Endothelial cell of umbilical vein (primary cell): ENCODE data around the gene LAMC2. TPM values are rescaled to one million over a fixed set of nuclear protein-coding genes. Genes with fewer than 3 reads are reported as not detected.

Source experiments
- BruUV-seq: library from RNA; stranded (reverse); fragments of 400-500 nt; replicated peaks from 2 replicates; lab custom pipeline; 2021; lab: Mats Ljungman, UMichigan
- CTCF ChIA-PET: fragments of 300-600, 350-600 bp; sonication (Branson Sonifier 250); formaldehyde crosslinking; loops from one replicate; lab custom pipeline; 2021; ENCODE audit warnings: antibody characterized with exemption, inconsistent platforms; lab: Charles Lee
- POLR2A ChIA-PET: fragments of 300-600, 350-600 bp; sonication (Branson Sonifier 250); formaldehyde crosslinking; loops from one replicate; lab custom pipeline; 2021; ENCODE audit warnings: antibody characterized with exemption, inconsistent platforms; lab: Charles Lee
- DNase-seq: peaks from one replicate; pipeline ENCODE4 v3.0.0-alpha.2; 2011; ENCODE audit warnings: low read depth, low spot score
- FAIRE-seq: peaks from 2 replicates; lab custom pipeline; 2011; peaks lifted over from hg19 to GRCh38; lab: Jason Lieb, UNC
- H2AFZ ChIP-seq: 2 replicates; pipeline ENCODE4 v1.6.0; 2012; ENCODE audit warnings: low read depth, low read length, control low read depth, inconsistent platforms
- H3K27ac ChIP-seq: 2 replicates; pipeline ENCODE4 v1.5.1; 2011; ENCODE audit warnings: low read depth, mild to moderate bottlenecking, control low read depth, low read length, moderate library complexity; ENCODE audit not compliant: insufficient read depth
- H3K27me3 ChIP-seq, 2 experiments: 2 replicates each; pipeline versions ENCODE4 v1.6.0 to v1.6.1; 2011; ENCODE audit warnings: low read length in 2 of 2, mixed read lengths in 1 of 2; ENCODE audit not compliant: control insufficient read depth in 2 of 2, insufficient read depth in 2 of 2
- H3K36me3 ChIP-seq, 2 experiments: 2 replicates in 1 of 2; 3 replicates in 1 of 2; pipeline ENCODE4 v1.5.1; 2011; ENCODE audit warnings: low read length in 2 of 2, mild to moderate bottlenecking in 1 of 2, moderate library complexity in 1 of 2; ENCODE audit not compliant: control insufficient read depth in 2 of 2, insufficient read depth in 2 of 2; ENCODE audit errors: extremely low read depth in 1 of 2
- H3K4me1 ChIP-seq: 3 replicates; pipeline ENCODE4 v1.5.1; 2011; ENCODE audit warnings: mild to moderate bottlenecking, low read length; ENCODE audit not compliant: control insufficient read depth, insufficient read depth; ENCODE audit errors: extremely low read depth
- H3K4me2 ChIP-seq: 2 replicates; pipeline ENCODE4 v1.6.1; 2011; ENCODE audit warnings: low read length, control low read depth, mixed read lengths; ENCODE audit not compliant: insufficient read depth
- H3K4me3 ChIP-seq, 3 experiments: fragments of 200-600 bp in 1 of 3; sonication (generic), shearing (Covaris generic) in 1 of 3; replicated peaks in 1 of 3; 2 replicates each; pipeline ENCODE4 v1.5.1; 2011 to 2016; ENCODE audit warnings: control low read depth in 3 of 3, low read length in 3 of 3, mild to moderate bottlenecking in 2 of 3, inconsistent platforms in 1 of 3, low read depth in 1 of 3, moderate library complexity in 1 of 3; ENCODE audit not compliant: insufficient read depth in 1 of 3
- H3K79me2 ChIP-seq: 2 replicates; pipeline ENCODE4 v1.6.0; 2012; ENCODE audit warnings: low read length, inconsistent platforms; ENCODE audit not compliant: control insufficient read depth, insufficient read depth
- H3K9ac ChIP-seq: replicated peaks from 2 replicates; pipeline ENCODE3; 2011; ENCODE audit warnings: low read length, control low read depth; ENCODE audit not compliant: insufficient read depth; ENCODE audit errors: extremely low read depth
- H3K9me1 ChIP-seq: replicated peaks from 3 replicates; pipeline ENCODE4 v1.6.0; 2011; ENCODE audit warnings: mild to moderate bottlenecking, low read length; ENCODE audit not compliant: control insufficient read depth, insufficient read depth; ENCODE audit errors: extremely low read depth
- H3K9me3 ChIP-seq: replicated peaks from 2 replicates; pipeline ENCODE4 v1.5.1; 2012; ENCODE audit warnings: low read length, inconsistent platforms; ENCODE audit not compliant: control insufficient read depth, insufficient read depth
- H4K20me1 ChIP-seq: replicated peaks from 2 replicates; pipeline ENCODE3; 2011; ENCODE audit warnings: mild to moderate bottlenecking, low read length; ENCODE audit not compliant: control insufficient read depth, insufficient read depth; ENCODE audit errors: extremely low read depth
- CTCF ChIP-seq, 2 donors: IDR thresholded peaks; 1 replicate in 1 of 2; 2 replicates in 1 of 2; pipeline ENCODE4 v1.5.1; 2011; ENCODE audit warnings: low read length in 2 of 2, mild to moderate bottlenecking in 2 of 2, moderate library complexity in 2 of 2, control low read depth in 1 of 2, inconsistent platforms in 1 of 2, low read depth in 1 of 2; ENCODE audit not compliant: insufficient read depth in 1 of 2; ENCODE audit errors: extremely low read depth in 1 of 2
- EZH2 ChIP-seq: IDR thresholded peaks from 2 replicates; pipeline ENCODE4 v1.6.1; 2012; ENCODE audit warnings: borderline replicate concordance, low read depth, mild to moderate bottlenecking, moderate library complexity, low read length, inconsistent platforms; ENCODE audit not compliant: severe bottlenecking
- FOS ChIP-seq: IDR thresholded peaks from 2 replicates; pipeline ENCODE4 v1.6.1; 2011; ENCODE audit warnings: mild to moderate bottlenecking, low read length, moderate library complexity, borderline replicate concordance; ENCODE audit not compliant: insufficient read depth
- GATA2 ChIP-seq: IDR thresholded peaks from 2 replicates; pipeline ENCODE4 v1.7.0; 2011; ENCODE audit warnings: low read depth, mild to moderate bottlenecking, moderate library complexity, mixed read lengths, low read length; ENCODE audit not compliant: insufficient read length, insufficient read depth
- JUN ChIP-seq: IDR thresholded peaks from 2 replicates; pipeline ENCODE4 v1.6.1; 2011; ENCODE audit warnings: borderline replicate concordance, low read depth; ENCODE audit not compliant: insufficient read length, insufficient read depth
- MAX ChIP-seq: IDR thresholded peaks from 2 replicates; pipeline ENCODE4 v1.6.1; 2011; ENCODE audit not compliant: insufficient read depth, insufficient read length
- MYC ChIP-seq: IDR thresholded peaks from one replicate; pipeline ENCODE4 v1.6.1; 2011; ENCODE audit warnings: mild to moderate bottlenecking, low read depth, low read length
- POLR2A ChIP-seq: IDR thresholded peaks from 2 replicates; pipeline ENCODE4 v1.6.1; 2012; ENCODE audit warnings: low read depth, mild to moderate bottlenecking, control low read depth, low read length
- POLR2AphosphoS5 ChIP-seq: IDR thresholded peaks from 2 replicates; pipeline ENCODE4 v1.6.1; 2012; ENCODE audit warnings: low read depth, mild to moderate bottlenecking, control low read depth, low read length, moderate library complexity; ENCODE audit not compliant: insufficient read depth
- dilution Hi-C: fragments of 300-500 bp; cut with MboI; formaldehyde crosslinking; loops from one replicate; pipeline ENCODE4 v1.15.0; 2019; ENCODE audit warnings: low sequenced_read_pairs; ENCODE audit not compliant: extremely low pct_ligation_motif_present
- intact Hi-C: fragments of 100-400 bp; cut with micrococcal nuclease; formaldehyde crosslinking; loops from one replicate; pipeline ENCODE4 v1.10.0; 2022
- polyA plus RNA-seq, 4 experiments: library from polyadenylated mRNA; depleted of rRNA in 3 of 4; stranded (reverse) in 3 of 4; unstranded in 1 of 4; fragments of >200 nt; gene quantifications; 2 replicates each; pipeline versions ENCODE4 v1.2.1 to v1.2.3, GENCODE V29; 2011 to 2012; ENCODE audit warnings: missing spikeins in 1 of 4
- total RNA-seq: library from RNA; stranded (reverse); gene quantifications from 2 replicates; pipeline ENCODE4 v1.2.3, GENCODE V29; 2021

LAMC2 gene
- total and polyA plus RNA-seq, 2 donors (not counting 3 experiments of a cell fraction or from before 2014, with no cell fraction given) = 0.23 to 0.82 TPM

- Histone ChIP-seq H3K9me3 (no peaks in the 10 kb centered on the region), H2AFZ (no peak overlapping the region), H3K4me2 (no peak overlapping the region), H4K20me1 (no peaks in the 10 kb centered on the region), H3K9me1 (no peaks in the 10 kb centered on the region), H3K4me3 (no peak overlapping the region), H3K9ac (no peak overlapping the region), H3K79me2 (no peaks in the 10 kb centered on the region), H3K27ac (no peak overlapping the region), H3K4me1 (peaks cover 12% of the 10 kb centered on the region), H3K36me3 (no peaks in the 10 kb centered on the region), H3K27me3 (no peaks in the 10 kb centered on the region)
- ChIA-PET POLR2A (no interaction called here), CTCF (interaction anchor here (0.6 to 4.2 kb wide), 29 partner anchors 8 to 634 kb away, joined by 3 to 32 read pairs (median 4); partner anchors contain the start of gene SMG7)
- FAIRE-seq (no peak), DNase-seq (no peak)
- intact Hi-C loops = loop anchor here (5.0 kb wide), 1 partner anchor 635 kb away; no protein-coding TSS in a partner anchor
- dilution Hi-C loops = no loop called here
- TF ChIP-seq FOS = no peak
- TF ChIP-seq CTCF (IDR thresholded peaks at IDR 0.05; ENCODE audit: extremely low read depth in 1 of 2, insufficient read depth in 1 of 2, low read depth in 1 of 2, low read length in 2 of 2) = no peak
- no peak for TF ChIP-seq POLR2AphosphoS5
- no peak for TF ChIP-seq EZH2
- TF ChIP-seq JUN = no peak
- TF ChIP-seq POLR2A = no peak
- no peak for TF ChIP-seq MAX
- TF ChIP-seq MYC = no peak
- no peak for TF ChIP-seq GATA2
- BruUV-seq = no TSS peak
Measured at GRCh38 chr1:183282101-183282855, 96.2 kb downstream of the LAMC2 start.
